ENCODE measurements around the gene BTC.

DNA sequence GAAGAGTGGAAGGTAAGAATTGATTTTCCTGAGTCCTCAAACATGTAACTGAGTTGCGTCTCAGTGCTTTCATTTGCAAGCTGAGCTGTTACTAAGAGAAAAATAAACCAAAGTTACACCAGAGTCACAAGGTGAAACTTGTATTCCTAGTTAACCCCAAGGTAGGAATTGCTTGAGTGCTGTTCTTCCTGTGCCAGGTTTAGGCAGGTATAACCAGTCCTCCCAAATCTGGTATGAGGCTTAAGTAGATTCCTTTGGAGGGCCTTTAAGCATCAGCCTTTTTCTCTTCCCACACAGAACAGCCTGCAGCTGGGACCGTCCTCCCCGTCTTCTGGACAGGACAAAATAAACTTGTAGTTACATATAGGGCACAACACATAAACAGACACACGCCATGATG, 2.3 kb upstream of the BTC start:
- TF ChIP-seq CTCF (IDR thresholded peaks at IDR 0.05) (no peak), POLR2AphosphoS5 (IDR thresholded peaks at IDR 0.05) (no peak)
